GM12878 (cell line): ENCODE data around the gene IFI30. TPM values are rescaled to one million over a fixed set of nuclear protein-coding genes. Genes with fewer than 3 reads are reported as not detected.

ENCODE experiments used
- ATAC-seq: fragments of 200-7000 bp; cut with Tn5 transposase; 3 replicates; pipeline ENCODE4 v1.9.1; 2020; ENCODE audit warnings: mild to moderate bottlenecking, moderate library complexity
- BruUV-seq: library from RNA; stranded (reverse); fragments of 400-500 nt; replicated peaks from 2 replicates; lab custom pipeline; 2021; lab: Mats Ljungman, UMichigan
- CTCF ChIA-PET: fragments of 300-600 bp; sonication (Branson Sonifier 250); formaldehyde crosslinking; extraction: SDS; loops from one replicate; lab custom pipeline; 2021; ENCODE audit warnings: inconsistent platforms; lab: Yijun Ruan, JAX
- POLR2A ChIA-PET: fragments of 350-600 bp; formaldehyde crosslinking; extraction: SDS; loops from one replicate; lab custom pipeline; 2021; ENCODE audit warnings: inconsistent platforms; lab: Charles Lee
- RAD21 ChIA-PET: fragments of 300-600 bp; sonication (Branson Sonifier 250); formaldehyde crosslinking; loops from one replicate; lab custom pipeline; 2023; ENCODE audit warnings: antibody characterized with exemption; ENCODE audit not compliant: unreplicated experiment; lab: Charles Lee
- SMC1A ChIA-PET: fragments of 300-600 bp; sonication (Branson Sonifier 250); formaldehyde crosslinking; loops from one replicate; lab custom pipeline; 2023; ENCODE audit not compliant: unreplicated experiment, uncharacterized antibody; lab: Charles Lee
- DNase-seq: peaks from one replicate; pipeline ENCODE4 v3.0.0-alpha.2; 2011; ENCODE audit warnings: low read depth, low spot score
- FAIRE-seq: peaks from 3 replicates; lab custom pipeline; 2011; peaks lifted over from hg19 to GRCh38; lab: Jason Lieb, UNC
- H2AFZ ChIP-seq: 2 replicates; pipeline ENCODE4 v1.6.0; 2011; ENCODE audit warnings: low read depth, low read length, control low read depth; ENCODE audit not compliant: control insufficient read depth
- H3K27ac ChIP-seq: 2 replicates; pipeline ENCODE4 v1.5.1; 2011; ENCODE audit warnings: control low read depth; ENCODE audit not compliant: control insufficient read depth, insufficient read depth
- H3K27me3 ChIP-seq, 2 experiments: replicated peaks in 1 of 2; 2 replicates each; pipeline versions ENCODE4 v1.6.0 to v1.6.1; 2011; ENCODE audit warnings: low read length in 1 of 2; ENCODE audit not compliant: control insufficient read depth in 2 of 2, insufficient read depth in 2 of 2
- H3K36me3 ChIP-seq, 2 experiments: 2 replicates each; pipeline ENCODE4 v1.5.1; 2011; ENCODE audit warnings: low read length in 1 of 2; ENCODE audit not compliant: control insufficient read depth in 2 of 2, insufficient read depth in 2 of 2
- H3K4me1 ChIP-seq: 2 replicates; pipeline ENCODE4 v1.6.1; 2011; ENCODE audit warnings: mild to moderate bottlenecking, low read length, moderate library complexity, mixed read lengths; ENCODE audit not compliant: control insufficient read depth, insufficient read depth
- H3K4me2 ChIP-seq: 2 replicates; pipeline ENCODE4 v1.6.0; 2011; ENCODE audit warnings: control low read depth; ENCODE audit not compliant: control insufficient read depth, insufficient read depth
- H3K4me3 ChIP-seq: fragments of 200-600 bp; sonication (generic); 2 replicates; pipeline ENCODE4 v1.5.1; 2016
- H3K79me2 ChIP-seq: 2 replicates; pipeline ENCODE4 v1.6.0; 2011; ENCODE audit warnings: low read length; ENCODE audit not compliant: control insufficient read depth, insufficient read depth
- H3K9ac ChIP-seq: 2 replicates; pipeline ENCODE4 v1.8.0; 2011; ENCODE audit warnings: low read length, control low read depth, mixed read lengths; ENCODE audit not compliant: control insufficient read depth, insufficient read depth
- H3K9me3 ChIP-seq: replicated peaks from 3 replicates; pipeline ENCODE4 v1.5.1; 2011; ENCODE audit warnings: mild to moderate bottlenecking, low read length; ENCODE audit not compliant: control insufficient read depth, insufficient read depth
- H4K20me1 ChIP-seq: 2 replicates; pipeline ENCODE4 v1.6.0; 2011; ENCODE audit not compliant: control insufficient read depth, insufficient read depth
- CUX1 ChIP-seq: IDR thresholded peaks from 2 replicates; pipeline ENCODE4 v1.6.1; 2012; ENCODE audit warnings: improper control_type of control experiment, low read depth, low read length; ENCODE audit not compliant: insufficient replicate concordance
- NR2C2 ChIP-seq: IDR thresholded peaks from 2 replicates; pipeline ENCODE4 v1.6.1; 2011; ENCODE audit warnings: borderline replicate concordance, low read depth; ENCODE audit not compliant: control insufficient read depth, insufficient read length
- POLR2AphosphoS2 ChIP-seq: IDR thresholded peaks from 2 replicates; pipeline ENCODE4 v1.6.1; 2011; ENCODE audit warnings: low read depth, mild to moderate bottlenecking, low read length, improper control_type of control experiment, moderate library complexity
- POLR2AphosphoS5 ChIP-seq: IDR thresholded peaks from 2 replicates; pipeline ENCODE4 v1.6.1; 2011; ENCODE audit warnings: mild to moderate bottlenecking, low read length, inconsistent platforms
- WRNIP1 ChIP-seq: IDR thresholded peaks from 2 replicates; pipeline ENCODE4 v1.6.1; 2011; ENCODE audit warnings: low read depth, low read length, improper control_type of control experiment, borderline replicate concordance
- ZNF207 ChIP-seq: fragments of 450-650 bp; IDR thresholded peaks from 2 replicates; pipeline ENCODE4 v1.6.1; 2014; ENCODE audit warnings: antibody characterized with exemption, mild to moderate bottlenecking, borderline replicate concordance
- WGBS: methylation state at CpG from one replicate; pipeline ENCODE4 v1.1.6; 2016; ENCODE audit warnings: low lambda C conversion rate; ENCODE audit not compliant: insufficient replicate concordance, insufficient coverage; ENCODE audit errors: missing lambda C conversion rate; 5-methylcytosine and 5-hydroxymethylcytosine counted together
- in situ Hi-C: fragments of 300-500 bp; cut with MboI; formaldehyde crosslinking; loops from 9 replicates; pipeline ENCODE4 v1.14.3; 2018; ENCODE audit warnings: mixed read lengths
- intact Hi-C: fragments of 100-400 bp; cut with micrococcal nuclease; formaldehyde crosslinking; loops from one replicate; pipeline ENCODE4 v1.14.2; 2022; ENCODE audit not compliant: unreplicated experiment
- polyA plus RNA-seq, 11 experiments: library from polyadenylated mRNA; depleted of rRNA in 4 of 11; unstranded in 6 of 11; stranded (reverse) in 5 of 11; fragments of >200 nt; fragmentation: Nextera tagmentation in 4 of 11; fragmentation: Illumina TruSeq in 1 of 11; extraction: Ambion mirVana in 4 of 11; extraction: Trizol in 1 of 11; gene quantifications; 1 replicate in 1 of 11; 2 replicates in 10 of 11; pipeline versions ENCODE4 v1.2.1 to v1.2.3, GENCODE V29; 2011 to 2016; ENCODE audit warnings: inconsistent platforms in 2 of 11, missing spikeins in 2 of 11, low read depth in 1 of 11
- total RNA-seq, 4 experiments: library from RNA; depleted of rRNA in 3 of 4; stranded (reverse); fragments of >200 nt in 3 of 4; fragmentation: Illumina TruSeq in 1 of 4; extraction: Trizol in 1 of 4; gene quantifications; 2 replicates each; pipeline versions ENCODE4 v1.2.1 to v1.2.3, GENCODE V29; 2013 to 2021

Gene IFI30
- total and polyA plus RNA-seq, 10 of the 15 experiments (the other 5 are each of a cell fraction or from before 2014, with no cell fraction given): 221 to 1,112 (median 451) TPM

- intact Hi-C loops: no loop called here
These were observed 6.3 kb downstream of the IFI30 start for GRCh38 chr19:18179957-18180356.

GRCh38 chr19:18183529-18183928, 9.9 kb downstream of the IFI30 start:
- no peak overlapping the region for H3K4me2 ChIP-seq
- CTCF ChIA-PET: interaction anchor here (1.0 to 2.2 kb wide), 4 partner anchors 8 to 13 kb away, joined by 3 to 8 read pairs (median 4); partner anchors contain the start of gene MPV17L2
- FAIRE-seq (no peak), DNase-seq (no peak)
- H2AFZ ChIP-seq: no peak overlapping the region
- POLR2A ChIA-PET: interaction anchor here (0.6 to 2.3 kb wide), 6 partner anchors 9 to 93 kb away, joined by 3 to 11 read pairs (median 4); partner anchors contain the start of genes IFI30 and MPV17L2
- no peaks in the 10 kb centered on the region for H3K9me3 ChIP-seq
- BruUV-seq: no TSS peak
- intact Hi-C loops: no loop called here
- no peaks in the 10 kb centered on the region for H4K20me1 ChIP-seq
- no peaks in the 10 kb centered on the region for H3K79me2 ChIP-seq
- H3K27me3 ChIP-seq: no peaks in the 10 kb centered on the region
- H3K4me3 ChIP-seq: no peak overlapping the region
- no peak overlapping the region for H3K27ac ChIP-seq
- in situ Hi-C loops: no loop called here
- TF ChIP-seq ZNF207 (no peak), CUX1 (no peak), POLR2AphosphoS5 (no peak), WRNIP1 (no peak)
- TF ChIP-seq, all 136 proteins: peak for 0
- peaks cover 3% of the 10 kb centered on the region for H3K4me1 ChIP-seq
- ChIA-PET RAD21 (interaction anchor here (0.8 to 5.1 kb wide), 4 partner anchors 8 to 15 kb away, joined by 3 to 22 read pairs (median 4); partner anchors contain the start of genes IFI30 and MPV17L2), SMC1A (interaction anchor here (0.7 to 4.6 kb wide), 5 partner anchors 9 to 64 kb away, joined by 3 to 21 read pairs (median 7); partner anchors contain the start of genes IFI30 and MPV17L2)
- ATAC-seq: no peak
- H3K9ac ChIP-seq: no peak overlapping the region
- H3K36me3 ChIP-seq: peaks cover 0 to 3% of the 10 kb centered on the region in 2 experiments; a peak in 1 of 4 replicates

More at GRCh38 chr19:18179957-18180356, 6.3 kb downstream of the IFI30 start:
- WGBS: 14% methylated on average over 5 of the region's 5 CpGs
- no peak overlapping the region for H3K4me3 ChIP-seq
- SMC1A ChIA-PET: interaction anchor here (1.0 to 4.6 kb wide), 5 partner anchors 8 to 149 kb away, joined by 3 to 19 read pairs (median 3); no protein-coding TSS in a partner anchor
- RAD21 ChIA-PET: interaction anchor here (0.6 to 5.1 kb wide), 4 partner anchors 9 to 15 kb away, joined by 3 to 24 read pairs (median 18); partner anchors contain the start of gene MPV17L2
- POLR2A ChIA-PET: interaction anchor here (0.6 to 3.6 kb wide), 5 partner anchors 10 to 306 kb away, joined by 3 to 14 read pairs (median 3); partner anchors contain the start of gene MPV17L2
- ATAC-seq: peak; percentile 6; the same call in 2 of the 3 replicates
- no peak overlapping the region for H3K27ac ChIP-seq
- no peaks in the 10 kb centered on the region; the same call in 2 of the 3 replicates for H3K9me3 ChIP-seq
- CTCF ChIA-PET: interaction anchor here (1.2 to 3.2 kb wide), 4 partner anchors 10 to 19 kb away, joined by 3 to 22 read pairs (median 4); partner anchors contain the start of gene MPV17L2
- H3K27me3 ChIP-seq: no peaks in the 10 kb centered on the region
- peaks cover 14% of the 10 kb centered on the region for H3K79me2 ChIP-seq
- no peak overlapping the region for H2AFZ ChIP-seq
- no TSS peak for BruUV-seq
- no peak for DNase-seq
- in situ Hi-C loops: no loop called here
- peak; percentile 35 for FAIRE-seq
- no peak overlapping the region for H3K9ac ChIP-seq
- TF ChIP-seq NR2C2 (no peak), POLR2AphosphoS2 (0 out of 2 replicates have a peak, but pooled peaks have one; percentile 27)
- H3K36me3 ChIP-seq: peaks cover 17 to 19% of the 10 kb centered on the region in 2 experiments; a peak in 3 of 4 replicates
- H3K4me1 ChIP-seq: peaks cover 14% of the 10 kb centered on the region
- H4K20me1 ChIP-seq: no peaks in the 10 kb centered on the region
- 0 out of 2 replicates have a peak overlapping the region, but pooled peaks have one; percentile 25 for H3K4me2 ChIP-seq
